Fibroblast of skin of back (primary cell): Measurements from ENCODE around the gene PHIP.
"Not testable (repeated sequence)": the region's sequence is repeated elsewhere in the genome, so short reads cannot be mapped to it uniquely, and the experiment has no call there.

Source experiments
- DNase-seq: peaks from one replicate; pipeline ENCODE4 v3.0.0-alpha.2; 2013

PHIP gene

GRCh38 chr6:78917788-78918187, 160.3 kb downstream of the PHIP start:
- DNase-seq = no peak

DNA sequence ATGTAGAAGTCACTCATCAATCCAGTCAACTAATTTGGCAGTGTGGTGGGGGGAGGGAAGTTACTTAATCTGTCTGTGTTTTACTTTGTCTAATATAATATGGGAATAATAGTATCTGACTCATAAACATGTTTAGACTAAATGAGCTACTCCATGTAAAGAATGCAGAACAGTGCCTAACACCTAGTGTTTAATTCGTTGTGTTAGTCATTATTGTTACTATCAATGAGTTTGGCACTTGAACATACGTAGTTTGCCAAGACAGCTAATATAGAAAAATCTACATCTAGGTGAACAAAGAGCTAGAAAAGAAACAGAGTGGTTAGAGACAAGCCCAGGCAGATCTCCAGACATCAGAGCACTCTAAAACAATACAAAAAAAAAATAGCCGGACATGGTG, 161.6 kb downstream of the PHIP start:
- DNase-seq = no peak

DNA sequence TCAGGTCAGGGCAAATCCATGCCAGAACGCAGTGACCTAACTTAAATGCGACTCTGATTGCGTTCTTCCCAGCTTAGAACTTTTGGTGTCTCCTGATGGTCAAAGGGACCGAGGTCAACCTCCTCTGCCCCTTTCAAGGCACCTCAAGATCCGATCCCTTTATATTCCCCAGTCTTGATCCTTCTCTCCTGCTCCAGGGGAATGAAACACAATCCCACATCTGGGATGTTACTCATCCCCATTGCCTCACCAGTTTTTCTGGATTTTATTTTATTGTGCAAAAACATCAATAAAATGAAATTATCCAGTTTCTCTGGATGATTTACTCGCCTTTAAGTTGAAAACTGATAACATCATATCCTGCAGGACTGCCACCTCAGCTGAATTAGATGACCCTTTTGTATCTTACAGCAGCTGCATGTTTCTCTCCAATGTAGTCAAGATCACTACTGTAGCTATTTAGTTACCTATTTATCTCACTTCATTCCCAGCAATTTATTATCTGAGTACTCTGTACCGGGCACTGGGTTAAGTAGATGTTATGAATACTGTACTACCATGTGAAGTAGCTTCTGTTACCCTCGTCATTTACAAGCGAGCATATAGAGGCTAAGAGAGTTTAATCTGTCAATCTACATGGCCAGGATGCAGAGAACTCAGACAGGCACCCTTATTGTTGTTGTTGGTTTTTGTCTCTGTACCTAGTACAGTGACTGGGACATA, 166.7 kb downstream of the PHIP start:
- no peak for DNase-seq

GRCh38 chr6:78910591-78911171, 167.4 kb downstream of the PHIP start:
- DNase-seq = peak; percentile 15

DNA sequence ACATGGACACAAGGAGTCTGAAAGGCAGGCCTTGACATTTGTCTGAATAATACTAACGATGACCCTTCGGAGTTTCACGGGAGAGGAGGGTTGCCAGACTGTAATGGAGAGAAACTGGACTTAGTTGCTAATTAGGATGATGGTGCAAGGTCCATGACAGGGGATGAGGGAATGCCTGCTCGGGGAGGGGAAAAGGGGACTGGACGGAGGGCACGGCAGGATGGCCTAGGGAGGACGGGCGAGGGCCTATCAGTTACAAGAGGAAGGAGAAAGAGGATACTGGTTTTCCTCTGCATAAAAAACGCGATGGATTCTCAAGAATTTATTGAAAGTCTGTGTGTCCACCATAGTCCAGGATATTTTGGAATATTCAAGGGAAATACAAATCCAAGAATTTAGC, 168.0 kb downstream of the PHIP start:
- DNase-seq = no peak

DNA sequence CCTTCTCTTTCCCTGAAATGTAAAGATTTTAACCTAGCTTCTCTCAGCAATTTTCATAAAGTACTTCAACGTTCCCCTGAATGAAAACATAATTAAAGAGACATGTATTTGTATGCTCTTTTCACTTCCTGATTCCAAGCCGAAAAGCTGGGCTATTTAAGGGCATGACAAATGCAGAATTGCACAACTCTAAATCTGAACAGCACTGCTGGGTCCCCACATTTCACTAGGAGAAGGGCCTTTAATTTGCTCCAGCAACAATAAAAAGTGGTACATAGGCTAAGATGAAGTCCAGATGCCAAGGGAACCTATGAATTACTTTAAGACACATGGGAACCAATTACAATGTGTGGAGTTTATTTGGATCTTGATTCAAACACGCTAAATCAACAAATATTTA, 168.7 kb downstream of the PHIP start:
- DNase-seq = peak; percentile 39

DNA sequence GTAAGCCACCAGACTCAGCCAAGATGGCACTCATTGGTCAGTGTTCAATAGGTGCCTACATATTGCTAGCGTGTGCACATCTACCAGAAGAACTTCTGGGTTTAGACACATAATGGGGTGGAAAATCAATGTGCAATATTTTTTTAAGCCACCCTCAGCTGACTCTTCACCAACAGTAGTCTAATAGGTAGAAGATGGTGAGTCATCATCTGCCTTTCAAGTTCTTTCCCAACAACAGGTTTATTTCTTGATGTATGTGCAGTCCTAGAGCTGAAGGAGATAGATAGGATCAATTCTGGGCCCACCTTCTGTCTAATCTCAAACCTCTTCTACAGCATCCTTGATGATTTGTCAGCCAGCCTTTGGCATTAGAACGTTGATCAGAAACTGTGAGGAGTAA, 169.4 kb downstream of the PHIP start:
- DNase-seq = no peak

GRCh38 chr6:78896227-78896626, 181.8 kb downstream of the PHIP start:
- no peak for DNase-seq

DNA sequence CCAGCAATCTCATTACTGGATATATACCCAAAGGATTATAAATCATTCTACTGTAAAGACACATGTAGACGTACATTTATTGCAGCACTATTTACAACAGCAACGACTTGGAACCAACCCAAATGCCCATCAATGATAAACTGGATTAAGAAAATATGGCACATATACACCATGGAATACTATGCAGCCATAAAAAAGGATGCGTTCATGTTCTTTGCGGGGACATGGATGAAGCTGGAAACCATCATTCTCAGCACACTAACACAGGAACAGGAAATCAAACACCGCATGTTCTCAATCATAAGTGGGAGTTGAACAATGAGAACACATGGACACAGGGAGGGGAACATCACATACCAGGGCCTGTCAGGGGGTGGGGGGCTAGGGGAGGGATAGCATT, 188.2 kb downstream of the PHIP start:
- DNase-seq = not testable (repeated sequence)
